Fibroblast of skin of right quadriceps (primary cell): ENCODE measurements around the gene RHNO1.

ENCODE experiments used
- DNase-seq: peaks from one replicate; pipeline ENCODE4 v3.0.0-alpha.2; 2013

The RHNO1 gene, protein sequence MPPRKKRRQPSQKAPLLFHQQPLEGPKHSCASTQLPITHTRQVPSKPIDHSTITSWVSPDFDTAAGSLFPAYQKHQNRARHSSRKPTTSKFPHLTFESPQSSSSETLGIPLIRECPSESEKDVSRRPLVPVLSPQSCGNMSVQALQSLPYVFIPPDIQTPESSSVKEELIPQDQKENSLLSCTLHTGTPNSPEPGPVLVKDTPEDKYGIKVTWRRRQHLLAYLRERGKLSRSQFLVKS

GRCh38 chr12:2877047-2877952 is at the start of gene RHNO1, which contains the start of gene FOXM1:
TSS of gene RHNO1 (plus strand) at chr12:2877223. CDS start at chr12:2885367, 8,144 bp downstream.
TSS of gene FOXM1 (minus strand) at chr12:2877174. CDS start at chr12:2874478, 2,696 bp downstream.
- DNase-seq: peak; percentile 87

- DNase-seq: no peak
Measured at GRCh38 chr12:2829275-2829674, 47.7 kb upstream of the RHNO1 start.

- no peak for DNase-seq
Measured at GRCh38 chr12:2832550-2833127, 44.4 kb upstream of the RHNO1 start.

GRCh38 chr12:2833327-2833726 is 43.7 kb upstream of the RHNO1 start:
- no peak for DNase-seq

- DNase-seq: no peak
Measured at GRCh38 chr12:2833810-2834209, 43.2 kb upstream of the RHNO1 start.

DNA sequence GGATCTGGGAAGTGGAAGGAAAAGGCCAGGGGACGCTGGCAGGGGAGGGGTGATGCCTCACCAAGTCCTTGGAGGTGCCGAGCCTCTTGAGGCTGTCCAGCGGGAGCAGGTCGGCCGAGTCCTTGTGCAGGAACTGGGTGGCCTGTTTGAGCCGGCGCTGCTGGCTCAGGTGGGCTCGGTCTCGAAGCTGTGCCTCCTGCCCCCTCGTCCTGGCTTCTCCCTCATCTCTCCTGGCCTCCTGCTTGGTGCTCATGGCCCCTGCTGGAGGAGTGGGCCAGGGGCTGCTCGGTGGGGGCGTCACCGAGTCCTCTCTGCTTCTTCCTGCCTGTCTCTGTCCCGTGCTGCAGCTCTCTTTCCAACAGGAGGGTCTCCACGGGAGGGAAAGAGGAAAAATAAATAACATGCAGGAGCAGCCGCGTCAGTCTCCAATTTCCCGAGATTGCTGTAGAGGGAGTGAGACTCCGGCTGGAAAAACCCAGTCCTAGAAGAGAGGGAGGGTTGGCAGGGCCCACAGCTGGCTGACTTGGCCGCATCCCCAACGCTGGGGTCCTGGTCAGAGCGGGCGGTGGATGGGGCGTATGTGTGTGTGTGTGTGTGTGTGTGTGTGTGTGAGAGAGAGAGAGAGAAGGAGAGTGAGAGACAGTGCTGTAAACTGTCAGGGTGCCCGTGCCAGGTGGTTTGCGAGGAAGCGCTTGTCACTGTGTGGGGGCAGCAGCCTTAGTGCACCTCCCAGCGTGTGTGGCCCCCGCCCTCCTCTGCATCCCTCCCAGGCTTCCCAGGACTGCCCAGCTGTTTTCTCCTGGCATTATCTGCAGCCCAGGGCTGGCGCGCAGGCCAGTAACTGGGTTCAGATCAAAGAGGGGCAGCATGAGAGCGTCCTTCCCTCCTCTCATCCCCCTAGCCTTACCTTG is 42.2 kb upstream of the RHNO1 start, which contains the start of gene NRIP2:
Gene NRIP2, minus strand, starts transcription at position 455 of the 911 bp plus-strand sequence. Its CDS starts 52 bp downstream, at position 403.
- DNase-seq: peak; percentile 48

DNA sequence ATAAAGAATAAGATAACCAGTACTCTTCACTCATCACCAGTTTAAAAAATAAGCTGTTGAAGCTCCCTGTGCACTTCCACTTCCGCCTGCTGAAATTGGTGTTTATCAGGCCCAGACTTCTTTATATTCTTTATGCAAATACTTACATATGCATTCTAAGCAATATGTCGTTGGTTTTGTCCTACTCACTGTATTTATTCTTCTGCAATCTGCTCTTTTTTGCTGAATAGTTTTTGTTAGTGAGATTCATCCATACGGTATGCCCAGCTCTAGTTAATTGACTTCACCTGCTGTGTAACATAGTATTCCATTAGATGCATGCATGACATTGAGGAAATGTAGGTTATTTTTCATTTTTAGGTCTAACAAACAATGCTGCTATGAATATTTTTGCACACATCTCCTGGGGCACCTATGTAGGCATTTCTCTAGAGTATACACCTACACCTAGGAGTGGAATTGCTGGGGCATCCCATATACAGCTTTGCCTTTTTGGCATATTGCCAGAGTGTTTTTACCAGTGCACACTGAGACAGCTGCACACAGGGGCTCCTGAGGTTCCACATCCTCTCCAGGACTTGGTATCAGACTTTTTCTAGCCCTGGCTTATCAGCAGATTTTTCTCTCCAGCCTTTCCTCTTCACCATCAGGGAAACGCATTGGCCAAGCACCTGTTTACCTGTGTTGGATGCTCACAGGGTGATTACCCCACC is 41.2 kb upstream of the RHNO1 start:
- no peak for DNase-seq

DNA sequence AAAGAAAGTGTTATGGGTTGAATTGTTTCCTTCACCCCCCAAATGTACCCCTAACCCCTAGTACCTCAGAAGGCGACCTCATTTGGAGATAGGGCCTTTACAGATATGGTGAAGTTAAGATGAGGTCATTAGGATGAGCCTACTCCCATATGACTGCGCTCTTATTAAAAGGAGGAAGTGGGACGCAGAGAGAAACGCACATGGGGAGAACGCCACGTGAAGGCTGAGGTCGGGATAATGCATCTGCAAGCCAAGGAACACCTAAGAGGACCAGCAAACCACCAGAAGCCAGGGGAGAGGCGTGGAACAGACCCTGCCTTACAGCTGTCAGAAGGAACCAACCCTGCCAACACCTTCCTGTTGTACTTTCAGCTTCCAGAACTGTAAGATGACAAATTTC is 40.4 kb upstream of the RHNO1 start:
- no peak for DNase-seq

DNA sequence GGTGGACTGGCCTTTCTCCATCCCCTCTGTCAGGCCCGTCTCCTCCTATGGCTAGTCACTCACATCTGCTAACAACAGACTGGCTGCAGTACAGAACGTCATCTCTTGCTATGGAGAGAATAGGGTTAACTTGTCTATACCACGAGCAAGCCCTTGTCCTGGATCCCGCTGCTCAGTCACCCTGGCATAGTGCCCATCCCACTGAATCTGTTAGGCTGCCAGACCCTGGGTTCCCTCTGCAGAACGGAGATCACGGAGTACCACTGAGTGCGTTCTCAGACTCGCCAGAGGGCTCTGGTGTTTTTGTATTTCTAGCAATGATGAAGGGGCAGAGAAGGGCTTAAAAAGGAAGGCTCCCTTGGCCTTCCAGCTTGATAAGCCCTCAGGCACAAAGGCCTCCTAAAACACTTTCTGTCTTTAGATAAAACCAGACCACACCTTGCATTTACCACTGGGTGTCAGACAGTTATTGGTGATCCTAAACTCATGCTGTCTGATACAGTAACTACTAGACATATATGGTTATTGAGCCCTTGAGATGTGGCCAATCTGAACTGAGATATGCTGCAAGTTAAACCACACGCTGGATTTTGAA is 35.9 kb upstream of the RHNO1 start:
- no peak for DNase-seq

DNA sequence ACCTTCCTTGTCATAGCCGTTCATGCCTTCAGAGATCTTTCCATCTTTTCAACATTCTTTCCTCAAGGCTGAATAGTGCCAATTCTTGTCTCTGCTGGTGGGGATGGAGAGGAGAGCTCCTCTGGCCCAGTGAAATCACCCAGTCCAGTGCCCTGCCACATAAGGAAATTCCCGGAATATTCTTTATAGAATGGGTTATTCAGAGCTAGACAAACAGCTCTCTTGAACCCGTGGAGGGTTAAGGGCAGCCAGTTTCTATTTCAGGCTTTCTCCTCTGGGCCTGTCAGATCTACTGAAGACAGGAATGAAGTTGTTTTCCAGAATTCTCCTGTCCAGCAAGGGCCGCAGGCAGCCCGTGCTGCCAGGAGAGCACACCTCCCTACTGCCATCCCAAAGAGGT is 34.1 kb upstream of the RHNO1 start:
- DNase-seq: no peak

DNA sequence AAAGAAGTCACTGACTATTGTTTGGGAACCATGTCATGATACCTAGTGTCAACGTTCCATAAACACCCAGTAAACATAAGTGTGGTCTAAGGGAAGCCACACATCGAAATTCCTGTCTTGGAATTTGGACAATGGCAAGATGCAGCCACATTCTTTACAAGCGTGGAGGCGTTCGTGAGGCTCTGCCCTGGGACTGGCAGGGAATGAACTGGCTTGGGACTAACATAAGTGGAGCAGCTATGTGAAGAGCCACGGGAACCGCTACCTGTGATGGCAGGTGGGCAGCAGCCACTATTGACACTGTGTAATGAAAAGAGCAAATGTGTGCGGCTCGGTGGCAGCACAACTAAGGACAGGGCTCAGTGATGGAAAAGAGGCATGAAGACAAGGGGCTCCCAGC is 32.2 kb upstream of the RHNO1 start:
- peak; percentile 45 for DNase-seq

- peak; percentile 88 for DNase-seq
Measured at GRCh38 chr12:2845280-2845679, 31.7 kb upstream of the RHNO1 start.

GRCh38 chr12:2851931-2852330 is 25.1 kb upstream of the RHNO1 start:
- no peak for DNase-seq

DNA sequence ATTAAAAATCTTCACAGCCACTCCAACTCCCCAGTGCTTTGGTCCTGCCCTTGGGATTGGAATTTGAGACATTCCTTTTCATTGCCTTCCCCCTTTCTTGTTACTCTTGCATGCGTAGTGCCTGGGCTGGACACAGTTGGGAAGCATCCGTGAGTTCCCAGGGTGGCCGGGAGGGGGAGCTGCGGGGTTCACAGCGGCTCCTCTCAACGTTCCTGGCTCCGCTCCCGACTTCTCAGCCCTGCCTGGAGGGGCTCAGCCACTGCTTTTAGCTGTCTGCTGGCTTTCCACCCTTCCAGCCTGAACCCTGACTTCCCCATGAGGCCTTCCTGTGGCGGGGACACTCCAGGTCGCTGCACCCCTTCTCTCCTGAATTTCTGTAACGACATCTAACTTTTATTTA is 23.4 kb upstream of the RHNO1 start:
- DNase-seq: peak; percentile 80

GRCh38 chr12:2854669-2855453 is 22.2 kb upstream of the RHNO1 start:
- no peak for DNase-seq

- DNase-seq: no peak
Measured at GRCh38 chr12:2855546-2855945, 21.5 kb upstream of the RHNO1 start.

- no peak for DNase-seq
Measured at GRCh38 chr12:2856051-2856450, 21.0 kb upstream of the RHNO1 start.

DNA sequence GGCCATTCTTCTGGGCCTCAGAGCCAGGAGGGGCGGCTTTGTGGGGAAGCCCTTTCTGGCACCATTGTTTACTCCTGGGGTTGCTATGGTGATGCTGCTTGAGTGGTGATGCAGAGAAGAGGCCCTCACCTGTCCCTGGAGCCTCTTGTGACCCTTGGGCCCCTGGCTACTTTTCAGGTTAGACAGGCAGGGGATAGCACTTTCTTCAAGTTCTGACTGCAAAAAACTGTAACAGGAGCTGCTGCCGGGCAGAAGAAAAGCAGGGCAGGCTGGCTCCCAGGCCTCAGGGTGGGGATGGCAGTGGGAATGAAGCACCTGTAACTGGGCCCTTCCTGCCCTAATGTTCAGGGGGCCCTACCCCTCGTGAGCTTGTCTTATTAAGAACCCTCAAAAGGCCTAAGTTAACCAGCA is 20.0 kb upstream of the RHNO1 start, which contains the start of gene TEX52:
Gene TEX52, minus strand, starts transcription at position 19 of the 411 bp plus-strand sequence. Its CDS starts 13 bp downstream, at position 6.
- DNase-seq: no peak

DNA sequence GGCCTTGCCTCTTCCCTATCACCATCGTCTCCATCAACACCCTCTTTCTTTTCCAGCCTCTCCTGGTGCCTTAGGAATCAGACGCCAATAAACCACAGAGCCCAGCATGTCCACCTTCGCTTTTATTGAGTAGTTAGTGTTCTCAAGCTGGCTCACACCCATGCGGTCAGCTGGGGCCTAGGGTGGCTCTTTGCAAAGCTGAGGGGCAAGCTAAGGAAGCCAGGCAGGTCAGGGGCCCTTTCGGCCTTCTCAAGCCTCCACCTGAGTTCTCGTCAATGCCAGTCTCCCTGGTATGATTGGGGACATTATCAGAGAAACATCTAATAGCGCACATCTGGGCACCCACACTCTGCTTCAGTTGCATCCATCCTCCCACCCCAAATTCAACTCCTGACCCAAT is 19.4 kb upstream of the RHNO1 start:
- no peak for DNase-seq

DNA sequence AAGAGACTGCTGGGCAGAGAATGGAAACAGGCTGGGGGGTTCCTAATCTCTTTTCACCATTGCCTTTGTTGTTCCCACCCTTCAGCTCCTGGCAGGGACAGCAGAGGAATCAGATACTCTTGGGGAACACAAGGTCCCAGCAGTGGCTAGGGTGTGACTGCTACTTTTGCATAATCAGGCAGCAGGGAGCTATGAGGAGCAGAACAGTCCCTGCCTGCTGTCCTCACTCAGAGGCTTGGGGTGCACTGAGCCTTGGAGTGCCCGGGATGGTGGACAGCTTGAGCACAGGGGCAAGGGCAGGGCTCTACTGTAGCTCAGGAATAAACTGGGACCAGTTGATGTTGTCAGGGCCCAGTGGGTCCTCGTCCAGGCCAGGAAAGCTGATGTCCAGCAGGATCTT is 18.7 kb upstream of the RHNO1 start:
- no peak for DNase-seq
